ENCODE results near the gene GRK5.

GRCh38 chr10:119378737-119379067, 171.3 kb downstream of the GRK5 start:
- TF ChIP-seq, protein P1, sequence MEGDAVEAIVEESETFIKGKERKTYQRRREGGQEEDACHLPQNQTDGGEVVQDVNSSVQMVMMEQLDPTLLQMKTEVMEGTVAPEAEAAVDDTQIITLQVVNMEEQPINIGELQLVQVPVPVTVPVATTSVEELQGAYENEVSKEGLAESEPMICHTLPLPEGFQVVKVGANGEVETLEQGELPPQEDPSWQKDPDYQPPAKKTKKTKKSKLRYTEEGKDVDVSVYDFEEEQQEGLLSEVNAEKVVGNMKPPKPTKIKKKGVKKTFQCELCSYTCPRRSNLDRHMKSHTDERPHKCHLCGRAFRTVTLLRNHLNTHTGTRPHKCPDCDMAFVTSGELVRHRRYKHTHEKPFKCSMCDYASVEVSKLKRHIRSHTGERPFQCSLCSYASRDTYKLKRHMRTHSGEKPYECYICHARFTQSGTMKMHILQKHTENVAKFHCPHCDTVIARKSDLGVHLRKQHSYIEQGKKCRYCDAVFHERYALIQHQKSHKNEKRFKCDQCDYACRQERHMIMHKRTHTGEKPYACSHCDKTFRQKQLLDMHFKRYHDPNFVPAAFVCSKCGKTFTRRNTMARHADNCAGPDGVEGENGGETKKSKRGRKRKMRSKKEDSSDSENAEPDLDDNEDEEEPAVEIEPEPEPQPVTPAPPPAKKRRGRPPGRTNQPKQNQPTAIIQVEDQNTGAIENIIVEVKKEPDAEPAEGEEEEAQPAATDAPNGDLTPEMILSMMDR (IDR thresholded peaks at IDR 0.05) = no peak
- TF ChIP-seq CREB1 (CRISPR knock-in tag; IDR thresholded peaks at IDR 0.05) = no peak
- no peak for TF ChIP-seq MXD4 (CRISPR knock-in tag; IDR thresholded peaks at IDR 0.05; ENCODE audit: borderline replicate concordance)
- no peak for TF ChIP-seq SMAD3 (CRISPR knock-in tag; IDR thresholded peaks at IDR 0.05; ENCODE audit: borderline replicate concordance)
- no peak for TF ChIP-seq USF1 (CRISPR knock-in tag; IDR thresholded peaks at IDR 0.05)
- TF ChIP-seq SP1 (CRISPR knock-in tag; conservative IDR thresholded peaks at IDR 0.05) = no peak
- TF ChIP-seq ERG (CRISPR knock-in tag; IDR thresholded peaks at IDR 0.05) = no peak
- TF ChIP-seq, protein P2, sequence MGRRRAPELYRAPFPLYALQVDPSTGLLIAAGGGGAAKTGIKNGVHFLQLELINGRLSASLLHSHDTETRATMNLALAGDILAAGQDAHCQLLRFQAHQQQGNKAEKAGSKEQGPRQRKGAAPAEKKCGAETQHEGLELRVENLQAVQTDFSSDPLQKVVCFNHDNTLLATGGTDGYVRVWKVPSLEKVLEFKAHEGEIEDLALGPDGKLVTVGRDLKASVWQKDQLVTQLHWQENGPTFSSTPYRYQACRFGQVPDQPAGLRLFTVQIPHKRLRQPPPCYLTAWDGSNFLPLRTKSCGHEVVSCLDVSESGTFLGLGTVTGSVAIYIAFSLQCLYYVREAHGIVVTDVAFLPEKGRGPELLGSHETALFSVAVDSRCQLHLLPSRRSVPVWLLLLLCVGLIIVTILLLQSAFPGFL (CRISPR knock-in tag; IDR thresholded peaks at IDR 0.05; ENCODE audit: borderline replicate concordance) = no peak
- no peak for TF ChIP-seq ESRRA (CRISPR knock-in tag; IDR thresholded peaks at IDR 0.05; ENCODE audit: borderline replicate concordance)
